NT2/D1 (cell line): ENCODE data around the gene MYPN.

Experiments used
- SUZ12 ChIP-seq: IDR thresholded peaks from 2 replicates; pipeline ENCODE4 v1.6.1; 2011; ENCODE audit not compliant: insufficient read length, insufficient read depth; ENCODE audit errors: extremely low read depth
- YY1 ChIP-seq: IDR thresholded peaks from 2 replicates; pipeline ENCODE4 v1.6.1; 2011; ENCODE audit not compliant: insufficient read length, insufficient read depth
- ZNF274 ChIP-seq: IDR thresholded peaks from 2 replicates; pipeline ENCODE4 v1.6.1; 2011; ENCODE audit warnings: mild to moderate bottlenecking, low read depth, low read length

DNA sequence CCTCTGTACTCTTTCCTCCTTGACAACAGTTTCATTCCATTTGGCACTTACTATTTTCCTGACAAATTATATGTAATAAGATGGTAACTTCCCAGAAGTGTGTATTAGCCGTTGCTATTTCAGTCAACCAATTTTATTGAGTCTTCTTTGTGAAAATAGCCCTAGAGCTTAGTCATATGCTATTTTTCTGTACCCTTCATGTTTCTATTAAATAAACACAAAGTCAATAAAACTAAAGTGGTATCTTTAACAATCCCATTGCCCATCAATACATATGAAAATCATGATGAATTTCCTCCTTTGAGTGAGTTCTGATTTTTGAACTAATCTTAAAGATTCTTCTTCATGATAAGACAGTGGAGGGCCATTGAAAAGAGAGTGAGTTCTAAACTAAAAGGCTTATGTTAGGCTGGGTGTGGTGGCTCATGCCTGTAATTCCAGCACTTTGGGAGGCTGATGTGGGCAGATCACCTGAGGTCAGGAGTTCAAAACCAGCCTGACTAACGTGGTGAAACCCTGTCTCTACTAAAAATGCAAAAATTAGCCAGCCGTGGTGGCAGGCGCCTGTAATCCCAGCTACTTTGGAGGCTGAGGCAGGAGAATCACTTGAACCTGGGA, 5.9 kb upstream of the MYPN start:
- TF ChIP-seq YY1 (no peak), ZNF274 (no peak), SUZ12 (no peak)
